IPS-18a (cell line): ENCODE measurements around the gene IGFL2.
"Not testable (repeated sequence)": the region's sequence is repeated elsewhere in the genome, so short reads cannot be mapped to it uniquely, and the experiment has no call there.

ENCODE experiments used
- H3K27ac ChIP-seq: one replicate; pipeline ENCODE4 v1.5.1; 2013; ENCODE audit warnings: low read length
- H3K27me3 ChIP-seq: one replicate; pipeline ENCODE4 v1.6.1; 2013; ENCODE audit warnings: mild to moderate bottlenecking, low read length; ENCODE audit not compliant: control insufficient read depth, insufficient read depth
- H3K36me3 ChIP-seq: one replicate; pipeline ENCODE4 v1.6.1; 2013; ENCODE audit warnings: low read depth, low read length; ENCODE audit not compliant: control insufficient read depth
- H3K4me1 ChIP-seq: one replicate; pipeline ENCODE4 v1.6.1; 2013; ENCODE audit warnings: low read depth, low read length; ENCODE audit not compliant: control insufficient read depth
- H3K4me3 ChIP-seq: one replicate; pipeline ENCODE4 v1.5.1; 2013; ENCODE audit warnings: low read length
- H3K9ac ChIP-seq: one replicate; pipeline ENCODE4 v1.6.1; 2013; ENCODE audit warnings: mild to moderate bottlenecking, low read length, moderate library complexity
- H3K9me3 ChIP-seq: one replicate; pipeline ENCODE4 v1.6.1; 2013; ENCODE audit warnings: low read depth, low read length; ENCODE audit not compliant: control insufficient read depth

Gene IGFL2

GRCh38 chr19:46179076-46179759 lies 31.2 kb downstream of the IGFL2 start:
- Histone ChIP-seq H3K4me3 (no peak overlapping the region), H3K4me1 (no peaks in the 10 kb centered on the region), H3K9me3 (no peaks in the 10 kb centered on the region), H3K9ac (no peak overlapping the region), H3K27ac (no peak overlapping the region), H3K27me3 (no peaks in the 10 kb centered on the region), H3K36me3 (no peaks in the 10 kb centered on the region)

GRCh38 chr19:46180701-46181387 lies 32.8 kb downstream of the IGFL2 start:
- H3K36me3 ChIP-seq: no peaks in the 10 kb centered on the region
- no peaks in the 10 kb centered on the region for H3K27me3 ChIP-seq
- H3K4me1 ChIP-seq: no peaks in the 10 kb centered on the region
- H3K27ac ChIP-seq: no peak overlapping the region
- H3K9me3 ChIP-seq: no peaks in the 10 kb centered on the region
- no peak overlapping the region for H3K4me3 ChIP-seq
- no peak overlapping the region for H3K9ac ChIP-seq

- H3K4me1 ChIP-seq: no peaks in the 10 kb centered on the region
- no peak overlapping the region for H3K4me3 ChIP-seq
- H3K27me3 ChIP-seq: no peaks in the 10 kb centered on the region
- H3K9ac ChIP-seq: no peak overlapping the region
- no peaks in the 10 kb centered on the region for H3K36me3 ChIP-seq
- no peaks in the 10 kb centered on the region for H3K9me3 ChIP-seq
- H3K27ac ChIP-seq: no peak overlapping the region
These were observed 33.3 kb downstream of the IGFL2 start for GRCh38 chr19:46181388-46181779.

- Histone ChIP-seq H3K9me3 (no peaks in the 10 kb centered on the region), H3K36me3 (no peaks in the 10 kb centered on the region), H3K4me1 (no peaks in the 10 kb centered on the region), H3K27me3 (no peaks in the 10 kb centered on the region), H3K27ac (no peak overlapping the region), H3K9ac (no peak overlapping the region), H3K4me3 (no peak overlapping the region)
These were observed 34.4 kb downstream of the IGFL2 start for GRCh38 chr19:46182476-46182875.

GRCh38 chr19:46184775-46185710 lies 37.0 kb downstream of the IGFL2 start:
- not testable (repeated sequence) for H3K9me3 ChIP-seq, H3K27ac ChIP-seq, H3K4me1 ChIP-seq, H3K36me3 ChIP-seq, H3K27me3 ChIP-seq, H3K9ac ChIP-seq, H3K4me3 ChIP-seq

- Histone ChIP-seq H3K4me1 (no peaks in the 10 kb centered on the region), H3K27ac (no peak overlapping the region), H3K9ac (no peak overlapping the region), H3K27me3 (no peaks in the 10 kb centered on the region), H3K36me3 (no peaks in the 10 kb centered on the region), H3K9me3 (no peaks in the 10 kb centered on the region), H3K4me3 (no peak overlapping the region)
These were observed 38.2 kb downstream of the IGFL2 start for GRCh38 chr19:46186101-46186716.

- H3K9ac ChIP-seq: no peak overlapping the region
These were observed 38.7 kb downstream of the IGFL2 start for GRCh38 chr19:46186717-46187101.

GRCh38 chr19:46189971-46190888 lies 42.2 kb downstream of the IGFL2 start:
- Histone ChIP-seq H3K4me3 (no peak overlapping the region), H3K27me3 (no peaks in the 10 kb centered on the region), H3K9ac (no peak overlapping the region), H3K27ac (no peak overlapping the region), H3K9me3 (no peaks in the 10 kb centered on the region), H3K4me1 (peaks cover 3% of the 10 kb centered on the region), H3K36me3 (no peaks in the 10 kb centered on the region)

More at GRCh38 chr19:46186717-46187101, 38.7 kb downstream of the IGFL2 start:
- Histone ChIP-seq H3K4me3 (no peak overlapping the region), H3K27ac (no peak overlapping the region), H3K4me1 (no peaks in the 10 kb centered on the region), H3K36me3 (no peaks in the 10 kb centered on the region), H3K27me3 (no peaks in the 10 kb centered on the region), H3K9me3 (no peaks in the 10 kb centered on the region)

- H3K9me3 ChIP-seq: no peaks in the 10 kb centered on the region
- H3K4me1 ChIP-seq: peaks cover 3% of the 10 kb centered on the region
- no peak overlapping the region for H3K9ac ChIP-seq
- no peaks in the 10 kb centered on the region for H3K36me3 ChIP-seq
- no peaks in the 10 kb centered on the region for H3K27me3 ChIP-seq
- H3K27ac ChIP-seq: no peak overlapping the region
- H3K4me3 ChIP-seq: no peak overlapping the region
These were observed 43.3 kb downstream of the IGFL2 start for GRCh38 chr19:46191356-46191755.

- Histone ChIP-seq H3K9me3 (no peaks in the 10 kb centered on the region), H3K9ac (no peak overlapping the region), H3K27me3 (no peaks in the 10 kb centered on the region), H3K36me3 (no peaks in the 10 kb centered on the region), H3K27ac (no peak overlapping the region), H3K4me3 (no peak overlapping the region), H3K4me1 (peaks cover 3% of the 10 kb centered on the region)
These were observed 43.9 kb downstream of the IGFL2 start for GRCh38 chr19:46191972-46192371.
